Measurements from ENCODE around the gene PAX6. TPM values are rescaled to one million over a fixed set of nuclear protein-coding genes. Genes with fewer than 3 reads are reported as not detected.

The PAX6 gene
- total RNA-seq, 4 donors from 2014 or later, result 0.46 TPM; not detected in 3

DNA sequence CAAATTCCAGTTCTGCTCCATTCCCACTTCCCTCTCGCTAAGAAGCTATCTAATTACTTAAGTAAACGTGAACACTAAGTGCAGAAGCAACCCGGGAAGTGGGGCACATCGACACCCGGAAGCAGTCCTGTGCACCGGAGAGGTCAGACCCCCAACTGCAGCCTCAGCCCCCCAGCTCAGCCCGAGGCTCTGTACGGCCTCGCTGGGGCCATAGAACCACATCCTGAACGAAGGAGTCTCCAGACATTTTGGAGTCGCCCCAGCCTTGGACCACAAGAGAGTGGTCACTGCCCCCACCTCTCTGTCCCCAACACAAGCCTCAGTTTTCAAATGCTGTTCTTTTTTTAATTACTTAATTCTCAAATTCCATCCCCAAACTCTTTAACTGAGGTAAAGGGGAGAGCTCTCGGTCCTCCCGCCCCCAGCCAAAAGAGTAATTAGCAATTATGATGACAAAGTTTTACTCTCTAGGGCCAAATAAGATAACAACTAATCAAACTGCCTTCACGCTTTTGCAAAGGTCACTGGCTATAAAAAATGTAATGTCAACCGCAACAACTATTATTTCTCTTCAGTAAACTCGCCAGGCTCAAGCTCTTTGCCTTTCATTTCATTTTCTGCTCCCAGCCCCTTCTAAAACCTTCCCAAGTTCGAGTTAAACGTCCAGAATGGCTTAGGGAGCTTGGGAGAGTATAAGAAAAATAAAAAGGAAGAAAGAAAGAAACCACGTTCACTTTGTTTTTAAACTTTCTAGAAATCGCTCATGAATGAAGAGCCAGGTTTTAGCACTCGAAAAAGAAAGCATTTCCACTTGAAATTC lies 2.2 kb downstream of the PAX6 start:
- TF ChIP-seq, protein P1, sequence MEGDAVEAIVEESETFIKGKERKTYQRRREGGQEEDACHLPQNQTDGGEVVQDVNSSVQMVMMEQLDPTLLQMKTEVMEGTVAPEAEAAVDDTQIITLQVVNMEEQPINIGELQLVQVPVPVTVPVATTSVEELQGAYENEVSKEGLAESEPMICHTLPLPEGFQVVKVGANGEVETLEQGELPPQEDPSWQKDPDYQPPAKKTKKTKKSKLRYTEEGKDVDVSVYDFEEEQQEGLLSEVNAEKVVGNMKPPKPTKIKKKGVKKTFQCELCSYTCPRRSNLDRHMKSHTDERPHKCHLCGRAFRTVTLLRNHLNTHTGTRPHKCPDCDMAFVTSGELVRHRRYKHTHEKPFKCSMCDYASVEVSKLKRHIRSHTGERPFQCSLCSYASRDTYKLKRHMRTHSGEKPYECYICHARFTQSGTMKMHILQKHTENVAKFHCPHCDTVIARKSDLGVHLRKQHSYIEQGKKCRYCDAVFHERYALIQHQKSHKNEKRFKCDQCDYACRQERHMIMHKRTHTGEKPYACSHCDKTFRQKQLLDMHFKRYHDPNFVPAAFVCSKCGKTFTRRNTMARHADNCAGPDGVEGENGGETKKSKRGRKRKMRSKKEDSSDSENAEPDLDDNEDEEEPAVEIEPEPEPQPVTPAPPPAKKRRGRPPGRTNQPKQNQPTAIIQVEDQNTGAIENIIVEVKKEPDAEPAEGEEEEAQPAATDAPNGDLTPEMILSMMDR (IDR thresholded peaks at IDR 0.05), result no peak
- no peak for ATAC-seq (ENCODE audit: low FRiP score)
- no peak for DNase-seq (ENCODE audit: low spot score)

DNA sequence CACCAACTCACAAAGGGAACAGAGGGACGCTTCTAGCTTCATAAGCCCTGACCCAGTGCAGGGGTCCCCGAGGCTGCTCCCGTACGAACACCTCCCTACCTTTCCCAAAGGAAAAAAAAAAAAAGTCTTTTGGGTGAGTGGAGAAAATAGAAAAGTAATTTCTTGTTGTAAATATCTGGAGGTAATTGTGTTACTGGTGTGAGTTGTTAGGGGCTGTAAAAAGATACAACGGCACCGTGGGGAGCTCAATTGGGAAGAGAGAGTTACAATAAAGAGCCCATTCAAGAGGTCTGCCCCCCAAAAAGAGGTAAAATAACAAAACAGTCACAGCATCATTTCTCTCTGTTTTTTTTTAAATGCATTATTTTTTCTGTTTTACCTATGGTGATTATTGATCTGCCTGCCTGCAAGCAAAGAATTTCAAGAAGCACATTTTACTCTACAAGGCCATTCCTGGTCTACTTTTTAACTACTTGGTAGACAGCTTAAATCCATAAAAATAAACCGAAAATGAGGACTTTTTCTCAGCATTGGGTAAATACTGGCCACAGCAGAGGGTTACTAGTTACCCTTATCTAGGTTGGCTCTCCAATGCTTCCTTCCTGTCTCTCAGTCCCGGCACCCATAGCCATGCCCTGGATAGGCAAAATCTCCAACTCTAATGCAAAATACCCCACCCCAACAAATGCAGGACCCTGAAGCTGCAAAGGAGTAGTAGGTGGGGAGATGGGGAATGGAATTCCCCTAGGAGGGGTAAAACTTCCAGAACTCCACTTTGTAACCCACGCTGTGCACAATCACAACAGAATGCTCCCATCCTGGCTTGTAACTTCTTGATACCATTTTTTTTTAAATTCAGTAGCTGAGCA lies 3.1 kb downstream of the PAX6 start:
- DNase-seq (ENCODE audit: low spot score) (no peak), ATAC-seq (ENCODE audit: low FRiP score) (no peak)
- TF ChIP-seq, protein P1 (IDR thresholded peaks at IDR 0.05), result no peak

DNA sequence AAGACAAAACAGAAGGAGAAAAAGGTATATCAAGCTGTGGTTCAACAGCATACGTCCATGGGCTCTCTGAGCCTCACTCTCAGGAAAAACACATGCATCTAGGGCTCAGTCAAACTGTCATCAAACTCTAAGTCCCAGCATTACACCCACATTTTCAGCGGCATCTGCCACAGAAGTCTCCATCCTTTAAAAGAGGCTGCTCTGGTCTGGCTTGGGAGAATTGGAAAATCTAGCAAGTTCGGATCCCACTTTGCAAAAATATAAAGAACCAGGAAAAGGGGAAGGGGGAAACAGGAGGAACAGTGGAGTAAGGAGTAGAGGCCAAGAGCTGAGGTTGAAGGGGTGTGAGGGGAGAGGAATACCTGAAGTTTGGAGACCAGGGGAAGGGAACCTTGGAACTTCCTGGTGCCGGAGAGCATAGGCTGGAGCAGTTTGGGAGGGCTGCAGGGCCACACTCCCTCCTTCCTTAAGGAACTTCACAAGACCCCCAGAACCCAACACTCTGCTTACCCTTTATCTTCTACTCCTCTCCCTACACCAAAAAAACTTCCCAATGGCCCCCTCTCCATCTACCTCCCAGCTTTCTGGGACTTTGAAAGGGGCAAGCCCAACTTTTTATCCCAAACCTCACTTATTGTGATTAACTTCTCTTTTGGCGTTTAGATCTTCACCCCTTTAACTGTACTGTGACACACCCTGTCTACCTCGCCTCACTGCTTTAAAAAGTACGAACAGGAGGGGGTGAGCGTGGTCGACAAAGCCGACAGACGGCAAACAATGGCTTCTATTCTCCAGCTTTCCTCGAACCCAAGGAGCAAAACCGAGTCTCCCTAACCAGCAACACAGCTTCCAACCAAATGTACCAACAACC lies 4.0 kb downstream of the PAX6 start:
- DNase-seq (ENCODE audit: low spot score) (no peak), ATAC-seq (ENCODE audit: low FRiP score) (no peak)
- TF ChIP-seq, protein P1 (IDR thresholded peaks at IDR 0.05), result no peak

DNA sequence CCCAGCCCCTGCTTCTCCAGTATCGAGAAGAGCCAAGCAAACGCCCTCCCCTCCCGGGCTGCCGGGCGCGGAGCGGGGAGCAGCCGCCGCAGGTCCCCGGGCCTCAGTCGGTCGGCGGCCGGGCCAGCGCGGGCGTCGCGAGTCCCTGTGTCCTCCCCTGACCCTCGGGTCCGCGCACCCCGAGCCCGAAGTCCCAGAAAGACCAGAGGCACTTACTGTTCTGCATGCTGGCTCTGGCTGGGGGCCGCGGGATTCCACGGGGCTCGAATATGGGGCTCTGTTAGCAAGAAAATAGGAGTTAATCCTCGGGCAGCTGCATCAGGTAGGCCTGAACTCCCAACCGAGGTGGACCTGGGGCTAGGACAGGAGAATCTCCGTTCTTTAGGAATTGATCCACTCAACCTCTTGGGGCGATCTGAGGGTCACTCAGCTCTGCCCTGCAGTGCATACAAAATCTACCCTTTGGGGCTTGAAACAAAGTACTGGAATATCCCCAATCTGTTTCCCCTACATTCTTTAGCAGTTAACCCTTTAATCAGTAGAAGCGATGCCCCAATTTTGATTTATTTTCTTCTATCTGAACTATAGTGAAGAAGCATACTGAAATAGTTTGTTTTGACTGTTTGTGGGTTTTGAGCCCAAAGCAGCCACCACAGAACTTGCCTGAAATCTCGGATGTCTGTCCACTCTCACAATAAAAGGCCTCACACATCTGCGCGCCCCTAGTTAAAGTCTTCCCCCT lies 4.8 kb downstream of the PAX6 start:
- DNase-seq (ENCODE audit: low spot score) (no peak), ATAC-seq (ENCODE audit: low FRiP score) (no peak)

DNA sequence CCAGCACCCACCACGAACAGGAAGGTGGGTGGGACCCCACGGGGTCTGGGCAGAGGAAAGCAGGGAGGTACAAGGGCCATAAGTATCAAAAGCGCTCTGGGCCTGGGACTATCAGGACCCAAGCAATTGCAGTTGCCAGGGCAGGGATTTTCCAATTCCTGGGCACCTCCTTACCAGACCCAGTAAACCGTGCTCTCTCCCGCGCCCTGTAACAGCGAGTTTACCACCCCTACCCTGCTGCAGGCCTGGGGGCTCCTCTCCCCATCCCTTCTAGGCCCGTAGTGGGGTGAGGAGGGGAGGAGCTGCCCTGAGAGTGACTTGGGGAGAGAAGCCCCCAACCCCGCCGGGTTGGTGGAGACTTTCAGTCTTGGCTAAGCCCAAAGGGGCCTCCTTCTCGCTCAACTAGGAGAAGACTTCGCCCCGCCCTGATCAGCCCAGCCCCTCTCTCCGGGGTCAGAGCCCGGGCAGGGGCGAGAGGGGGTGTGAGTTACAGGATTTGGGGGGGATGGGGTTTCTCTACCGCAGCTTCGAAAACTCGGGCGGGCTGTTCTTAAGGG lies 5.4 kb downstream of the PAX6 start:
- no peak for ATAC-seq (ENCODE audit: low FRiP score)
- DNase-seq (ENCODE audit: low spot score), result no peak
- TF ChIP-seq, protein P1 (IDR thresholded peaks at IDR 0.05), result no peak

More for the DNA sequence above, 4.8 kb downstream of the PAX6 start:
- TF ChIP-seq, protein P1 (IDR thresholded peaks at IDR 0.05), result no peak
